ENCODE measurements around the gene GJD4. TPM values are rescaled to one million over a fixed set of nuclear protein-coding genes. Genes with fewer than 3 reads are reported as not detected.

The GJD4 gene, protein sequence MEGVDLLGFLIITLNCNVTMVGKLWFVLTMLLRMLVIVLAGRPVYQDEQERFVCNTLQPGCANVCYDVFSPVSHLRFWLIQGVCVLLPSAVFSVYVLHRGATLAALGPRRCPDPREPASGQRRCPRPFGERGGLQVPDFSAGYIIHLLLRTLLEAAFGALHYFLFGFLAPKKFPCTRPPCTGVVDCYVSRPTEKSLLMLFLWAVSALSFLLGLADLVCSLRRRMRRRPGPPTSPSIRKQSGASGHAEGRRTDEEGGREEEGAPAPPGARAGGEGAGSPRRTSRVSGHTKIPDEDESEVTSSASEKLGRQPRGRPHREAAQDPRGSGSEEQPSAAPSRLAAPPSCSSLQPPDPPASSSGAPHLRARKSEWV
- polyA plus RNA-seq = not detected

DNA sequence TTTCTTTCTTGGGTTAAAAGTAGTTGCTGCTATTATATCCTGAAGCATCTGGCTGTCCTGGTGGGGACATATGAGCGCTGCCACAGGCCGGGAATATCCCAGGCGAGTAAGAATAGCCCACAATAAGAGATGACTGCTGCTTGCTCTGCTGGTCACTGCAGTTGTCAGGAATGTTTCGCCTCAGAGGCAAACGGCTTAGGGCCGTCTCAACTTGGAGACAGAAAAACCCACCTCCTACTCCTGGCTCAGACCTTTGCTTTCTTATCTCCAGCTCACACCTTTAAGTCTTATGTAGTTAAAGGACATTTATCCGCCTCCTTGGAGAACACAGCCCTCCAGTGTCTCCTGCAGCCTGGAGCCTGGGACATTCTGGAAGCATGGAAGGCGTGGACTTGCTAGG lies at the start of gene GJD4:
Gene GJD4, plus strand, starts transcription at position 151 of the 400 bp plus-strand sequence. Its CDS starts 227 bp downstream, at position 378.
- peaks cover 0 to 3% (median 0%) of the 10 kb centered on the region in 3 donors for H3K36me3 Mint-ChIP-seq
- peaks cover 0 to 3% (median 0%) of the 10 kb centered on the region in 6 donors for H3K9me3 Mint-ChIP-seq
- H3K27ac Mint-ChIP-seq = no peak within 1 kb of the TSS
- H3K27me3 Mint-ChIP-seq (ENCODE audit: low read depth in 3 of 3) = peaks cover 9 to 20% (median 9%) of the 10 kb centered on the region in 3 donors
- H3K4me3 Mint-ChIP-seq = no peak within 1 kb of the TSS
- peaks cover 5 to 7% of the 10 kb centered on the region in 2 donors for H3K4me1 Mint-ChIP-seq
- no peak for DNase-seq

DNA sequence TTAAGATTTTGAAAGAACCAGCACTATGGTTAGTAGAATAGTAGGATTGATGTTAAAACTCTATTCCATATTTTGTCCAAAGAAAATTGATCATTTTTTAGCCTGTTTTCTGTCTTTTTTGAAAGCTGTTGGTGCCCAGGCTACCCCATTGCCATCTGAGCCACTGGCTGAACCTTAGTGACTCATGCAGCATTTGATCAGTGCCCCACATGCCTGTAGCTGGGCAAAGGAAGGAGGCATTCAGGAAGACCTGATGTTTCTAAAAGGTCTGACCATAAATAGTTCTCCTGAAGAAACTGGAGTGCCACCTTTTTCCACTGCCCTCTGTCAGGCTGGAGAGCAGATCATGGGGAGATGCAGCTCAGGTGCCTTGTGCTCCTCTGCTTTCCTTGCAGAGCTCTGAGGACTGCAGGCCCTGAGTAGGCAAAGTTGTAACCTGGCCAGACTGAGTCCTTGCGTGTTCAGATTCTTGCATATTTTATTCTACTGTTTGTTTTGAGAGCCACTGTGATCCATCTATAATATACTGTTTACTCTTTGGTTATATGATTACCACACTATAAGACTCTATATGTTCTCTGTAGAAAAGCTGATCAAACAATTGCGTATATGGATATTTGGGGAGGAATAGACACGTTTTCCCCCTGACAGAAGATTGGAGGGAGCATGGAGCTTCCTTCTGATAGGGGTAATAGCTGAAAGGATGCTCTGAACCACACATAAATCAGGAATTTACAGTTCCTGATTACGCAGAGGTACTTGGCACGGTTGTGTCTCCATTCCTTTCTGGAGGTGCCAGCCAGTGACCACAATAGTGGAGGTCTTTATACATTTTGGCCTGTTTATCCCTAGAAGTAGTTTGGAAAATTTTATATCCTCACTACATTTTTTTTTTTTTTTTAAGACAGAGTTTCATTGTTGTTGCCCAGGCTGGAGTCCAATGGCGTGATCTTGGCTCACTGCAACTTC lies 48.9 kb upstream of the GJD4 start:
- H3K27me3 Mint-ChIP-seq (ENCODE audit: low read depth in 3 of 3) = peaks cover 2% of the 10 kb centered on the region in 3 donors
- no peak for DNase-seq
- H3K27ac Mint-ChIP-seq = no peak overlapping the region
- H3K36me3 Mint-ChIP-seq = peaks cover 0 to 11% (median 2%) of the 10 kb centered on the region in 3 donors
- H3K4me1 Mint-ChIP-seq = peaks cover under 1 to 7% of the 10 kb centered on the region in 2 donors
- H3K9me3 Mint-ChIP-seq = no peaks in the 10 kb centered on the region
- H3K4me3 Mint-ChIP-seq = no peak overlapping the region

DNA sequence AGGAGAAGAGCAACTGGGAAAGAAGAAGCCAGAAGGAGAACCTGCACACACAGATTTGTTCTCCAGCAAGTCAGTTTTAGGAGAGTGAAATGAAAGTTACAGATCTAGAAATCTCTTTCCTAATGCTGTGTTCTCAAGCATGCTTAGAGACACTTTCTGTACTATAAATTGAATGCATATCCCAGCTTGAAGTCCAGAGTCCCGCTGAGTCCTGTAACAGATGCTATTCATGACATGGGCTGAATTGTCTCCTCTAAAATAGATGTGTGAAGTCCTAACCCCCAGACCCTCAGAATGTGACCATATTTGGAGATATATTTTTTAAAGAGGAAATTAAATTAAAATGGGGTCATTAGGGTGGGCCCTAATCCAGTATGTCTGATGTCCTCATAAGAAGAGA lies 46.9 kb upstream of the GJD4 start:
- Mint-ChIP-seq H3K27ac (no peak overlapping the region), H3K4me1 (peaks cover 2 to 20% of the 10 kb centered on the region in 2 donors), H3K4me3 (no peak overlapping the region), H3K36me3 (peaks cover 0 to 11% (median 3%) of the 10 kb centered on the region in 3 donors), H3K27me3 (ENCODE audit: low read depth in 3 of 3) (peaks cover 2% of the 10 kb centered on the region in 3 donors), H3K9me3 (no peaks in the 10 kb centered on the region)
- no peak for DNase-seq

DNA sequence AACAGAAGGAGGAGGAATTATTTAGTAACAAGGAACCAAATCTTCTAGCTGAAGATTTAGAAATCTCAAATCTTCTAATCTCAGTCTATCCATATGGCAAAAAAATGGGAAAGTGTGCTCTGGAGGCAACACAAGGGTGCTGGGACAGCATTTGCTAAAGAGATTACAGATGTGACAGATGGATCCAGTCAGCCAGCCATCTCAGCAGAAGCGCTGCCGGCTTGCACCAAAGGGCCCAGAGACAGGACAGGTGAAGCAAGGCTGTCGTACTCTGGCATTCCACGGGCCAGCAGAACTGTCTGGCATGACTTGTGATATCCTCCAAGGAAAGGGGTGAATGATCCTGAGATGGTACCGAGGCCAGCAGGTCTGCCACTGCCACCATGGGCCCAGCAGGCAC lies 45.7 kb upstream of the GJD4 start:
- H3K4me3 Mint-ChIP-seq = no peak overlapping the region
- H3K27me3 Mint-ChIP-seq (ENCODE audit: low read depth in 3 of 3) = peaks cover 0 to 2% (median 2%) of the 10 kb centered on the region in 3 donors
- peaks cover 0 to 11% (median 3%) of the 10 kb centered on the region in 3 donors for H3K36me3 Mint-ChIP-seq
- H3K4me1 Mint-ChIP-seq = peaks cover 7 to 26% of the 10 kb centered on the region in 2 donors
- DNase-seq = no peak
- peak overlapping the region in 2 of 6 donors; percentile 36 to 79 for H3K27ac Mint-ChIP-seq
- no peaks in the 10 kb centered on the region for H3K9me3 Mint-ChIP-seq

DNA sequence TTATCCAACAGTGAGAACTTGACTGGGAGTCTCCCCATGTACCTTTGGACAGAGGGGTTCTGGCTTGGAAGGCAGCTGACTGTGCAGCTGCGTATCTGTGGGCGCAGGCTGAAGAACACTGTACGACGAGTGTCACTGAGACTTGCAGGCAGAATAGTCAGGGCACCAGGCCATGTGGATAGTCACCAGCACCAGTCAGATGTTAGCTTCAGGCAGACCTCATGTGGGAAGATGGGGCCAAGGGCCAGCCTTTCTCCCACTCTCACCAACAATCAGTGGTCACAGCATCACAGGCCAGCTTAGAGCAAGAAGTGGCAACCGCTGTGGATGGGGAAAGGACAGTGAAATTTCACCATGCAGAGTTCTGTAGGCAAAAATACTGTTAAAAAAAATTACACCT lies 43.4 kb upstream of the GJD4 start:
- Mint-ChIP-seq H3K36me3 (peaks cover 3 to 13% (median 4%) of the 10 kb centered on the region in 3 donors), H3K27ac (peak overlapping the region in 3 of 6 donors; percentile 10 to 66 (median 10)), H3K27me3 (ENCODE audit: low read depth in 3 of 3) (peaks cover 0 to 4% (median 2%) of the 10 kb centered on the region in 3 donors), H3K9me3 (no peaks in the 10 kb centered on the region), H3K4me1 (peaks cover 13 to 30% of the 10 kb centered on the region in 2 donors), H3K4me3 (no peak overlapping the region)
- DNase-seq = no peak

DNA sequence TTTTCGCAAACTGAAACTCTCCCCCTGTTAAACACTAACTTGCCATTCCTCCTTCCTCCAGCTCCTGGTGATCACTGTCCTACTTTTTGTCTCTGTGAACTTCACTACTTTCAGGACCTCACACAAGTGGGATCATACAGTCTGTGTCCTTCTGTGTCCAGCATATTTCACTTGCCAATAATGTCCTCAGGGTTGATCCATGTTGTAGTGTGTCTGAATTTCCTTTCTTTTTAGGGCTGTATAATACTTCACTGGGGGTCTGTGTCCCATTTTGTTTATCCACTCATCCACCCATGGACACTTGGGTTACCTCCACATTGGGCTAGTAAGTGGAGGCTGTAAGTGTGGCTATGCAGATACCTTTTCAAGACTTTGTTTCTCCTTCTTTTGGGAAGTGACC lies 42.7 kb upstream of the GJD4 start:
- no peak for DNase-seq
- peaks cover 3 to 13% (median 4%) of the 10 kb centered on the region in 3 donors for H3K36me3 Mint-ChIP-seq
- H3K27ac Mint-ChIP-seq = peak overlapping the region in 2 of 6 donors; percentile 15 to 31
- H3K27me3 Mint-ChIP-seq (ENCODE audit: low read depth in 3 of 3) = peaks cover 0 to 4% (median 2%) of the 10 kb centered on the region in 3 donors
- H3K4me1 Mint-ChIP-seq = peaks cover 13 to 30% of the 10 kb centered on the region in 2 donors
- no peak overlapping the region for H3K4me3 Mint-ChIP-seq
- H3K9me3 Mint-ChIP-seq = no peaks in the 10 kb centered on the region

DNA sequence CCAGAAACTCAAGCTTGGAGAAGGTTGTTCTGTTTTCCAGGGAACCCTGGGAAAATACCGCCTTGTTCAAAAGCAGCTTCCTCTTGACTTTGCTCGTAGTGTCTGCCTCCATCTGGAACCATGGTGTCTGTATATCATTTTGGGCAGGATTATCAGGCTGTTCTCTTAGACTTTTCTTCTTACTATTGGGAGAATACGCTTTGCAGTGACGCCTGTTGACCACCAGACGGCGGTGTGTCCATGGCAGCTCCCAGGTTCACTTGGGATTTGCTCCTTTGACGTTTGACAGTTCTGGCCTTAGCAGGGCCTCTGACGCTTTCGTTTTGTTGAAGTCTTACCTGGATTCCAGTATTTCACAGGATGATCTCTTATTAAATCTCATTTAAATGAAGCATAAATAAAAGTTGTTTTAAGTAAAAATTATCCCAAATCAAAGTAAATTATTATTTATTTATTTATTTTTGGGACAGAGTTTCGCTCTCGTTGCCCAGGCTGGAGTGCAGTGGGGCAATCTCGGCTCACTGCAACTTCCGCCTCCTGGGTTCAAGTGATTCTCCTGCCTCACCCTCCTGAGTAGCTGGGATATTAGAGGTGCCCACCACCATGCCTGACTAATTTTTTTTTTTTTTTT lies 41.8 kb upstream of the GJD4 start:
- no peak overlapping the region for H3K4me3 Mint-ChIP-seq
- H3K36me3 Mint-ChIP-seq = peaks cover 3 to 13% (median 4%) of the 10 kb centered on the region in 3 donors
- peak overlapping the region in 2 of 6 donors; percentile 15 to 68 for H3K27ac Mint-ChIP-seq
- peak; percentile 27 to 32 (median 28) for DNase-seq
- H3K4me1 Mint-ChIP-seq = peaks cover 13 to 30% of the 10 kb centered on the region in 2 donors
- H3K9me3 Mint-ChIP-seq = no peaks in the 10 kb centered on the region
- peaks cover 0 to 4% (median 2%) of the 10 kb centered on the region in 3 donors for H3K27me3 Mint-ChIP-seq (ENCODE audit: low read depth in 3 of 3)

DNA sequence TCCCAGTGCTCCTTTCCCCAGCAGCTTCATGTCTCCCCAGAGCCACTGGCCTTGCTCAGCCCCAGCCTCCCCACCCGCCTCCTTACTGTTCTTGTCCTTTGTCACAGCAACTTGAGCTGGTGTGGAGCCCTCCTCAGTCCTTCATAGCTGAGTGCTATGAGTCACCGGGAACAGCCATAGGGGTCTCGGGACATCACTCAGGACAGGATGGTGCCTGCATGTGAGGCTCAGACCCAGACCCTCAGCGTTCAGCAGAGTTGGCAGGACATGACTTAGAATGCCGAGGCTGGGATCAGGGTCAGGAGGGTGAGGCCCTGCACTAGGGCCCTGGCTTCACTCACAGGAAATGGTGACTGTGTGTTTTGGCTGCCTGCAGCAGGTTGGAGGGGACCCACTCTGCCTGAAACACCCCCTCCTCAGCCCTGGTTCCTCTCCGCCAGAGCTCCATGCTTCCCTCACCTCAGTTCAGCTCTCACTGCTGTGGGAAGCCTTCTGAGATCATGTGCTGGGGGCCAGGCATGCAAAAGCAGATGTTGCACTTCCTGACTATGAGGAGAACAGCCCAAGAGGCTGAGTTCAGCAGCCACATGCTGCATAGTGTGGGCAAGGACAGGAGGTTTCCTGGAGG lies 40.7 kb upstream of the GJD4 start:
- no peaks in the 10 kb centered on the region for H3K9me3 Mint-ChIP-seq
- no peak for DNase-seq
- peak overlapping the region in 5 of 6 donors; percentile 13 to 57 (median 34) for H3K27ac Mint-ChIP-seq
- H3K27me3 Mint-ChIP-seq (ENCODE audit: low read depth in 3 of 3) = peaks cover 0 to 4% (median 3%) of the 10 kb centered on the region in 3 donors
- H3K4me1 Mint-ChIP-seq = peaks cover 13 to 23% of the 10 kb centered on the region in 2 donors
- H3K36me3 Mint-ChIP-seq = peaks cover 3 to 14% (median 9%) of the 10 kb centered on the region in 3 donors
- no peak overlapping the region for H3K4me3 Mint-ChIP-seq

DNA sequence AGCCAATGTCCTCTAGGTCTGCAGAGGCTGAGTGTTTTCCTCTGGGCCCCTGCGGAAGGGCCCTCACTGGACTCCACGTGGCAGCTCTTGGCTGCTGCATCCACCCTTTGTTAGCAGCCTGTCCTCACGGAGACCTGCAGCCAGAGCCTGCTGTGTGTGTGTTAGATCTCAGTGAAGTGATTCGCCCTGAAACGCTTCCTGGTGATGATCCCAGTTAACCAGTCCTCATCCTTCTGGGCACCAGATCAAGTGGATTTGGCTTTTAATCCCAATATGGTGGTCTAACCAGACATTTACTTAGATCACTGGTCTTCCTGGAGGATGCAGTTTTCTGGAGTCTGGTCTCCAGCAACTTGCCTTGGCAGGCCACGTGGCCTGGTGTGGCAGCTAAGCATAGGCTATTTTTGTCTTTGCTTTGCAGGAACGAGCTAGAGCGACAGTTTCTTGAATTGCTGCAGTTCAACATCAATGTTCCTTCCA lies 39.5 kb upstream of the GJD4 start:
- no peak for DNase-seq
- Mint-ChIP-seq H3K27ac (peak overlapping the region in 2 of 6 donors; percentile 54 to 60), H3K36me3 (peaks cover 9 to 21% (median 14%) of the 10 kb centered on the region in 3 donors), H3K4me3 (no peak overlapping the region), H3K9me3 (no peaks in the 10 kb centered on the region), H3K4me1 (peaks cover 13 to 23% of the 10 kb centered on the region in 2 donors), H3K27me3 (ENCODE audit: low read depth in 3 of 3) (peaks cover 0 to 3% (median 2%) of the 10 kb centered on the region in 3 donors)

DNA sequence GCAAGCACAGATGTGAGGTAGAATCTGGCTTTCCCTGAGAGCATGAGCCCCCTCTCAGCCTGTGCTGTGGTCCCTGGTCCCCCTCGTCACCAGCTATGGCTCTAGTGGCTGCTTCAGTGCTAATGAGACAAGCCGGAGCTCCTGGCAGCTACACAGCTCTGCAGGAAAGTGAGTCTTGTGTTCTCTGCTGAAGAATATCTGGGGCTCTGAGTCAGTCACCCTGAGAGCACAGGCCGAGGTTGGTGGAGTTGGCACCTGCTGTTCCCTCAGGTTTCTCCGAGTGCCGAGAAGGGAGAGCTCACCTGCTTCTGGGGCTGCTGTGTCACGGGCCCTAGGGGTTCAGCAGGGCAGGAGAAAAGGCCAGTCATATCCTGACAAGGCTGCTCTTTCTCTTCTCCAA lies 37.2 kb upstream of the GJD4 start:
- Mint-ChIP-seq H3K36me3 (peaks cover 6 to 27% (median 19%) of the 10 kb centered on the region in 3 donors), H3K27ac (no peak overlapping the region), H3K4me3 (no peak overlapping the region), H3K27me3 (ENCODE audit: low read depth in 3 of 3) (peaks cover under 1 to 6% (median 2%) of the 10 kb centered on the region in 3 donors), H3K4me1 (peaks cover 12 to 13% of the 10 kb centered on the region in 2 donors), H3K9me3 (no peaks in the 10 kb centered on the region)
- DNase-seq = no peak

DNA sequence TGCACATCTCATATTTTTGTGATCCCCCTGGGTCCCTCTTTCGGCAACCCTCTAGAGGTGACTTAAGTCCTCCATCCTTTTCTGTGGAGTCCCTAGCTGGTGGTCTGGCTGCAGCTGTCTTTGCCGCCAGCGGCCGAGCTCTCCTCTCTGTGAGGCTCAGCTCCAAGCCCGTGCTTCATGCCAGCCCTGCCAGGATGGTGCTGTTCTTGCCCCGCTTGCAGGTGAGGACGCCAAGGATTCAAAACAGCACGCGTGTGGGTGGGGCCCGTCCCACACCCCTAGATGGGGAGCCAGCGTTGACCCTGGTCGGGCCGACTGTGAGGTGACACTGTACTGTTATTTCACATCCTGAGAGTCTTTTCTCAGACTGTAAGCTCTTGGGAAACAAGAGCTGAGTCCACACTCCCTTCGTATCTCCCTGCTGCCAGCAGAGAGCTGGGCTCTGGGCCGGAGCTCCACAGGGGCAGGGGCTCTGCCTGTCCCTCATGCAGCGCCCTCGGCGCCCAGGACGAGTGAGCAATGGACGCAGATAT lies 36.6 kb upstream of the GJD4 start:
- Mint-ChIP-seq H3K27ac (no peak overlapping the region), H3K9me3 (no peaks in the 10 kb centered on the region), H3K4me1 (peaks cover 7 to 9% of the 10 kb centered on the region in 2 donors), H3K27me3 (ENCODE audit: low read depth in 3 of 3) (peaks cover 3 to 6% (median 3%) of the 10 kb centered on the region in 3 donors), H3K36me3 (peaks cover 6 to 30% (median 21%) of the 10 kb centered on the region in 3 donors), H3K4me3 (no peak overlapping the region)
- DNase-seq = no peak

DNA sequence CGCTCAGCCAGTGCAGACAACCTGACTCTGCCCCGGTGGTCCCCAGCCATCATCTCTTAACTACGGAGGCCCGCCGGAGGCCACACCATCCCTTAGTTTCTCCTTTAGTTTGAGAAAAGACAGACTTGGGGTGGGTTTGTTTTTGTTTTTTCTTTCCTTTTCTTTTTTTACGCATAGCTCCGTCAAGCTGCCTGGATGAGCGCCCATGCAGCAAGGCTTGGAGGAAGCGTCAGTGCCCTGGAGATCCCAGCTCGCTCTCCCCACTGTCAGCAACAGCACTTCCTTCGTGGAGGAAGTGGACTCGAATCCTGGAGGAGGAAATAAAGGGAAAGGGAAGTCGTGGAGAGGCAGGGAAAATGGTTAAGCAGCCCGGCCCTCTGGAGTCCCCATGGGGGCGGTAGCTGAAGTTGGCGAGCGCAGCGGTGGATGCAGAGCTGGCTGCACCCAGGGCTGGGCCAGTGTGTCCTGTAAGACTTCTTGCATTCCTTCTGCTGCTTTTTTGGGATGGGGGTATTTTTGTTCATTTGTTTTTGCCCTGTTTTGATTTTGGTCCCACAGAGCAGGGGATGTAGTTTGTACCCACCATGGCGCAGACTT lies 35.9 kb upstream of the GJD4 start:
- Mint-ChIP-seq H3K4me3 (no peak overlapping the region), H3K27me3 (ENCODE audit: low read depth in 3 of 3) (peaks cover 3 to 9% (median 6%) of the 10 kb centered on the region in 3 donors), H3K27ac (peak overlapping the region in 1 of 6 donors; percentile 53), H3K9me3 (no peaks in the 10 kb centered on the region), H3K4me1 (peaks cover 5 to 8% of the 10 kb centered on the region in 2 donors), H3K36me3 (peaks cover 10 to 36% (median 21%) of the 10 kb centered on the region in 3 donors)
- DNase-seq = no peak

Data from immature natural killer cell (primary cell).